ENCODE data around the gene RAPGEF1.

The RAPGEF1 gene

GRCh38 chr9:131625790-131626670 lies 113.8 kb downstream of the RAPGEF1 start:
- no peak overlapping the region for H3K4me3 ChIP-seq (ENCODE audit: low read depth, low read length)
- no peak for DNase-seq (ENCODE audit: low read depth)
- no peak for TF ChIP-seq CTCF (IDR thresholded peaks at IDR 0.05; ENCODE audit: low read depth, low read length, missing control alignments)
- in situ Hi-C loops (cut with HindIII; ENCODE audit: low sequenced_read_pairs) = no loop called here

- in situ Hi-C loops (cut with HindIII; ENCODE audit: low sequenced_read_pairs) = no loop called here
- no peak for DNase-seq (ENCODE audit: low read depth)
- no peak for TF ChIP-seq CTCF (IDR thresholded peaks at IDR 0.05; ENCODE audit: low read depth, low read length, missing control alignments)
- H3K4me3 ChIP-seq (ENCODE audit: low read depth, low read length) = no peak overlapping the region
Observed at GRCh38 chr9:131625508-131625787, 114.4 kb downstream of the RAPGEF1 start.

- no peak overlapping the region for H3K4me3 ChIP-seq (ENCODE audit: low read depth, low read length)
- in situ Hi-C loops (cut with HindIII; ENCODE audit: low sequenced_read_pairs) = no loop called here
- no peak for DNase-seq (ENCODE audit: low read depth)
Observed at GRCh38 chr9:131624636-131625507, 115.0 kb downstream of the RAPGEF1 start.

GRCh38 chr9:131623655-131624330 lies 116.1 kb downstream of the RAPGEF1 start:
- TF ChIP-seq CTCF (IDR thresholded peaks at IDR 0.05; ENCODE audit: low read depth, low read length, missing control alignments) = no peak
- no peak overlapping the region for H3K4me3 ChIP-seq (ENCODE audit: low read depth, low read length)
- no peak for DNase-seq (ENCODE audit: low read depth)
- in situ Hi-C loops (cut with HindIII; ENCODE audit: low sequenced_read_pairs) = no loop called here

More at GRCh38 chr9:131624636-131625507, 115.0 kb downstream of the RAPGEF1 start:
- TF ChIP-seq CTCF (IDR thresholded peaks at IDR 0.05; ENCODE audit: low read depth, low read length, missing control alignments) = no peak

GRCh38 chr9:131622523-131622922 lies 117.4 kb downstream of the RAPGEF1 start:
- no peak for TF ChIP-seq CTCF (IDR thresholded peaks at IDR 0.05; ENCODE audit: low read depth, low read length, missing control alignments)
- no peak for DNase-seq (ENCODE audit: low read depth)
- H3K4me3 ChIP-seq (ENCODE audit: low read depth, low read length) = no peak overlapping the region
- in situ Hi-C loops (cut with HindIII; ENCODE audit: low sequenced_read_pairs) = no loop called here

Measured in astrocyte of the cerebellum (primary cell).